GM21423 (cell line): ENCODE measurements around the gene CPN2.

Experiments
- ATAC-seq: cut with Tn5 transposase; IDR thresholded peaks from one replicate; pipeline ENCODE4 v1.9.1; 2021; ENCODE audit warnings: mild to moderate bottlenecking, moderate library complexity; ENCODE audit not compliant: unreplicated experiment

CPN2 gene

GRCh38 chr3:194351080-194351672, at the start of gene CPN2:
TSS of gene CPN2 (minus strand) at chr3:194351328. CDS start at chr3:194342702, 8,626 bp downstream.
- no peak for ATAC-seq

- ATAC-seq, result no peak
Measured at GRCh38 chr3:194399874-194400411, 48.8 kb upstream of the CPN2 start.

- ATAC-seq, result no peak
Measured at GRCh38 chr3:194399166-194399565, 48.0 kb upstream of the CPN2 start, which contains the start of gene GP5. TSS of gene GP5 (minus strand) at chr3:194399266. CDS start at chr3:194398282, 984 bp downstream.

- ATAC-seq, result no peak
Measured at GRCh38 chr3:194397757-194398312, 46.7 kb upstream of the CPN2 start.

GRCh38 chr3:194396859-194397756, 46.0 kb upstream of the CPN2 start:
- no peak for ATAC-seq

GRCh38 chr3:194396539-194396858, 45.4 kb upstream of the CPN2 start:
- no peak for ATAC-seq

GRCh38 chr3:194395778-194396538, 44.8 kb upstream of the CPN2 start:
- ATAC-seq, result no peak

- no peak for ATAC-seq
Measured at GRCh38 chr3:194395212-194395611, 44.1 kb upstream of the CPN2 start.

GRCh38 chr3:194392576-194392975, 41.4 kb upstream of the CPN2 start:
- no peak for ATAC-seq

GRCh38 chr3:194390835-194391234, 39.7 kb upstream of the CPN2 start:
- ATAC-seq, result no peak

- no peak for ATAC-seq
Measured at GRCh38 chr3:194389269-194389668, 38.1 kb upstream of the CPN2 start.

GRCh38 chr3:194387926-194388418, 36.8 kb upstream of the CPN2 start:
- no peak for ATAC-seq

GRCh38 chr3:194387276-194387675, 36.1 kb upstream of the CPN2 start:
- no peak for ATAC-seq

GRCh38 chr3:194386648-194387047, 35.5 kb upstream of the CPN2 start:
- ATAC-seq, result no peak

- ATAC-seq, result no peak
Measured at GRCh38 chr3:194386066-194386465, 34.9 kb upstream of the CPN2 start.

- ATAC-seq, result no peak
Measured at GRCh38 chr3:194384569-194385001, 33.5 kb upstream of the CPN2 start.

GRCh38 chr3:194384156-194384555, 33.0 kb upstream of the CPN2 start:
- no peak for ATAC-seq

GRCh38 chr3:194383276-194383940, 32.3 kb upstream of the CPN2 start:
- no peak for ATAC-seq

- no peak for ATAC-seq
Measured at GRCh38 chr3:194382892-194383223, 31.7 kb upstream of the CPN2 start.

- ATAC-seq, result no peak
Measured at GRCh38 chr3:194382196-194382891, 31.2 kb upstream of the CPN2 start.
